Measurements from ENCODE around the gene FAM83C.
A peak's percentile ranks its signal among the peaks of the same experiment; 100 is the strongest.

The FAM83C gene

GRCh38 chr20:35326740-35327073, 34.5 kb upstream of the FAM83C start:
- TF ChIP-seq, protein P1, sequence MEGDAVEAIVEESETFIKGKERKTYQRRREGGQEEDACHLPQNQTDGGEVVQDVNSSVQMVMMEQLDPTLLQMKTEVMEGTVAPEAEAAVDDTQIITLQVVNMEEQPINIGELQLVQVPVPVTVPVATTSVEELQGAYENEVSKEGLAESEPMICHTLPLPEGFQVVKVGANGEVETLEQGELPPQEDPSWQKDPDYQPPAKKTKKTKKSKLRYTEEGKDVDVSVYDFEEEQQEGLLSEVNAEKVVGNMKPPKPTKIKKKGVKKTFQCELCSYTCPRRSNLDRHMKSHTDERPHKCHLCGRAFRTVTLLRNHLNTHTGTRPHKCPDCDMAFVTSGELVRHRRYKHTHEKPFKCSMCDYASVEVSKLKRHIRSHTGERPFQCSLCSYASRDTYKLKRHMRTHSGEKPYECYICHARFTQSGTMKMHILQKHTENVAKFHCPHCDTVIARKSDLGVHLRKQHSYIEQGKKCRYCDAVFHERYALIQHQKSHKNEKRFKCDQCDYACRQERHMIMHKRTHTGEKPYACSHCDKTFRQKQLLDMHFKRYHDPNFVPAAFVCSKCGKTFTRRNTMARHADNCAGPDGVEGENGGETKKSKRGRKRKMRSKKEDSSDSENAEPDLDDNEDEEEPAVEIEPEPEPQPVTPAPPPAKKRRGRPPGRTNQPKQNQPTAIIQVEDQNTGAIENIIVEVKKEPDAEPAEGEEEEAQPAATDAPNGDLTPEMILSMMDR (conservative IDR thresholded peaks at IDR 0.05): no peak
- no peak for TF ChIP-seq ZFX (IDR thresholded peaks at IDR 0.05)
- peak overlapping the region; percentile 41; the same call in 1 of the 2 replicates for H3K27ac ChIP-seq

GRCh38 chr20:35326021-35326739, 34.0 kb upstream of the FAM83C start:
- no peak for TF ChIP-seq ZFX (IDR thresholded peaks at IDR 0.05)
- TF ChIP-seq, protein P1 (conservative IDR thresholded peaks at IDR 0.05): no peak
- H3K27ac ChIP-seq: peak overlapping the region; percentile 41; the same call in 1 of the 2 replicates

GRCh38 chr20:35325401-35325800, 33.2 kb upstream of the FAM83C start:
- H3K27ac ChIP-seq: no peak overlapping the region
- TF ChIP-seq ZFX (IDR thresholded peaks at IDR 0.05): no peak
- TF ChIP-seq, protein P1 (conservative IDR thresholded peaks at IDR 0.05): no peak

DNA sequence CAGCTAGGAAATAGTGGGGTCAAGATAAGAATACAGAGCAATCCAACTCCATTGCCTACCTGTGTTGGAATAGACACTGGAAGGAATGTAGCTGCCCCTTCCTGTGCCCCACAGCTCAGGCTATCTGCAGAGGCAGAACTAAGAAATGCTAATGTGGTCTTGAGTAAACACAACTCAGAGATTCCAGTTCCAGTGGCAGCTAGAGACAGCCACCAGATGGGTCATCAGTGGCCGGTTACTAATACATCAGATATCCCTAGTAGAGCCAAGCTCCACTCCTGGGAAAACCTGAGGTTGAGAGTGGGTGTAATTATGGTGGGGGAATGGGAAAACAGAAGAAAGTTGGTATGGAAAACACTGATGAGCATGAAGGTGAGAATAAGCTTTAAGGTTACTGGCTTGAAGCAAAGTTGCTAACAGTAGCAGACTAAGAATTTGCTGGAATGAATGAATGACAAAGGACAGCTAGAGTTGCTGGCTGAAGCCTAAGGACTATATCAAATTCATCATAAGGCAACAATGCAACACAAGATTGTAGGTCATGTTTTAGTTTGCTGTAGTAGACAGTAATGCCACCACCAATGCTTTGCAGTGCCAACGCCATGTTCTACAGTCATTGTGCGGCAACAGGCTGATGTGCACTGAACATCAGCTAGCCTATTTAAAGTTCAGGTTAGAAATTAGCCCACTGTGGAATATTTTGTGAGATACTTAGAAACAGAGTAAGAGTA, 28.3 kb upstream of the FAM83C start:
- no peak overlapping the region for H3K27ac ChIP-seq
- no peak for TF ChIP-seq ZFX (IDR thresholded peaks at IDR 0.05)
- TF ChIP-seq, protein P1 (conservative IDR thresholded peaks at IDR 0.05): no peak

GRCh38 chr20:35319871-35320197, 27.6 kb upstream of the FAM83C start:
- no peak overlapping the region for H3K27ac ChIP-seq
- TF ChIP-seq, protein P1 (conservative IDR thresholded peaks at IDR 0.05): no peak
- TF ChIP-seq ZFX (IDR thresholded peaks at IDR 0.05): no peak

GRCh38 chr20:35319192-35319870, 27.1 kb upstream of the FAM83C start:
- TF ChIP-seq, protein P1 (conservative IDR thresholded peaks at IDR 0.05): no peak
- no peak for TF ChIP-seq ZFX (IDR thresholded peaks at IDR 0.05)
- H3K27ac ChIP-seq: no peak overlapping the region
